HL-60/S4 treated with phorbol 12-myristate 13-acetate at 8.2 ng/mL for 4 days and 3 days (cell line): ENCODE results near the gene RASSF5.

Source experiments
- in situ Hi-C: fragments of 300-500 bp; cut with MboI; formaldehyde crosslinking; loops from 2 replicates; pipeline ENCODE4 v1.15.0; 2022; ENCODE audit warnings: low sequenced_read_pairs

Gene RASSF5

GRCh38 chr1:206476591-206476990 lies 30.7 kb upstream of the RASSF5 start:
- in situ Hi-C loops, result no loop called here

- in situ Hi-C loops, result no loop called here
These were observed 30.2 kb upstream of the RASSF5 start for GRCh38 chr1:206477110-206477509.

- in situ Hi-C loops, result no loop called here
These were observed 29.6 kb upstream of the RASSF5 start for GRCh38 chr1:206477581-206478380.

GRCh38 chr1:206478746-206479145 lies 28.6 kb upstream of the RASSF5 start:
- in situ Hi-C loops, result no loop called here

- in situ Hi-C loops, result loop anchor here (5.0 kb wide), 1 partner anchor 103 kb away; no protein-coding TSS in a partner anchor
These were observed 27.9 kb upstream of the RASSF5 start for GRCh38 chr1:206479183-206480125.

- in situ Hi-C loops, result loop anchor here (5.0 kb wide), 1 partner anchor 102 kb away; no protein-coding TSS in a partner anchor
These were observed 27.1 kb upstream of the RASSF5 start for GRCh38 chr1:206480211-206480610.

GRCh38 chr1:206482611-206483010 lies 24.7 kb upstream of the RASSF5 start:
- in situ Hi-C loops, result loop anchor here (5.0 kb wide), 1 partner anchor 100 kb away; no protein-coding TSS in a partner anchor

GRCh38 chr1:206483864-206484263 lies 23.5 kb upstream of the RASSF5 start:
- in situ Hi-C loops, result loop anchor here (5.0 kb wide), 1 partner anchor 98 kb away; no protein-coding TSS in a partner anchor

- in situ Hi-C loops, result loop anchor here (5.0 kb wide), 1 partner anchor 97 kb away; no protein-coding TSS in a partner anchor
These were observed 22.4 kb upstream of the RASSF5 start for GRCh38 chr1:206484901-206485300.

GRCh38 chr1:206486995-206487788 lies 20.1 kb upstream of the RASSF5 start:
- in situ Hi-C loops, result no loop called here

- in situ Hi-C loops, result no loop called here
These were observed 19.4 kb upstream of the RASSF5 start for GRCh38 chr1:206487970-206488369.

- in situ Hi-C loops, result no loop called here
These were observed 18.9 kb upstream of the RASSF5 start for GRCh38 chr1:206488466-206488865.

- in situ Hi-C loops, result no loop called here
These were observed 17.2 kb upstream of the RASSF5 start for GRCh38 chr1:206489980-206490770.

- in situ Hi-C loops, result no loop called here
These were observed 16.4 kb upstream of the RASSF5 start for GRCh38 chr1:206490771-206491405.

GRCh38 chr1:206491616-206492015 lies 15.7 kb upstream of the RASSF5 start:
- in situ Hi-C loops, result no loop called here

GRCh38 chr1:206492589-206492988 lies 14.7 kb upstream of the RASSF5 start:
- in situ Hi-C loops, result no loop called here

- in situ Hi-C loops, result no loop called here
These were observed 14.1 kb upstream of the RASSF5 start for GRCh38 chr1:206493279-206493678.

GRCh38 chr1:206495011-206495461 lies 12.3 kb upstream of the RASSF5 start:
- in situ Hi-C loops, result no loop called here

GRCh38 chr1:206495493-206496046 lies 11.8 kb upstream of the RASSF5 start:
- in situ Hi-C loops, result no loop called here
